Activated CD4-positive, alpha-beta T cell treated with anti-CD3 and anti-CD28 coated beads for 1 hour (primary cell): ENCODE measurements around the gene DPP10.
"Not testable (repeated sequence)": the region's sequence is repeated elsewhere in the genome, so short reads cannot be mapped to it uniquely, and the experiment has no call there.

Experiments
- DNase-seq: peaks from one replicate; pipeline ENCODE4 v3.0.0-alpha.2; 2020

The DPP10 gene

DNA sequence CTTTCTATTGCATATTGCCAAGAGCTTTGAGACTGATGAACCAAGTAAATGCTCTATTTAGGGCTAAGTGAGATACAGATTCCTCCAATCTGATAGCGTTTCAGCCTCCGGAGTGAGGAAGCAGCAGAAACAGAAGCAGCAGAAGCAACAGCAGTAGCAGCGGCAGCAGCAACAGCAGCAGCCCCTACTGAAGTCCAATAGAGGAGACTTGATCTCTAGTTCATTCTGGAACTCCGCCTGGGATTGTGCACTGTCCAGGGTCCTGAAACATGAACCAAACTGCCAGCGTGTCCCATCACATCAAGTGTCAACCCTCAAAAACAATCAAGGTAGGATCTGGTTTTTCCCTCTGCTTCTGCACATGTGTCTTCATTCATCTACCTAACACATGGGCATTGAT is at the start of gene DPP10:
Gene DPP10 (plus strand): TSS at position 132 of the 400 bp plus-strand sequence.
- no peak for DNase-seq

DNA sequence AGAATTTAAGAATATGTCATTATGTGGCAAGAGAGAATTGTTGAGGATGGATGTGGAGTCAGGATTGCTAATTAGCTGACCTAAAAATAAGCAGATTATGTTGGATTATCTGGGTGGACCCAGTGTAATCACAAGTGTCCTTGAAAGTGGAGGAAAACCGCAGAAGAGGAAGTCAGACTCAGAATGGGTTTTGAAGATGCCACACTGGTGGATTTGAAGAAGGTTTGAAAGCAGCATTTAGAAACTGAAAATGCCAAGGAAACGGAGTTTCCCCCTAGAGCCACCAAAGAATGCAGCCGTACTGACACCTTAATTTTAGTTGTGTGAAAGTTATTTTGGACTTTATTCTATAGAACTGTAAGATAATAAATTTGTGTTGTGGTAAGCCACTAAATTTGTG is 41.6 kb upstream of the DPP10 start:
- DNase-seq: no peak

DNA sequence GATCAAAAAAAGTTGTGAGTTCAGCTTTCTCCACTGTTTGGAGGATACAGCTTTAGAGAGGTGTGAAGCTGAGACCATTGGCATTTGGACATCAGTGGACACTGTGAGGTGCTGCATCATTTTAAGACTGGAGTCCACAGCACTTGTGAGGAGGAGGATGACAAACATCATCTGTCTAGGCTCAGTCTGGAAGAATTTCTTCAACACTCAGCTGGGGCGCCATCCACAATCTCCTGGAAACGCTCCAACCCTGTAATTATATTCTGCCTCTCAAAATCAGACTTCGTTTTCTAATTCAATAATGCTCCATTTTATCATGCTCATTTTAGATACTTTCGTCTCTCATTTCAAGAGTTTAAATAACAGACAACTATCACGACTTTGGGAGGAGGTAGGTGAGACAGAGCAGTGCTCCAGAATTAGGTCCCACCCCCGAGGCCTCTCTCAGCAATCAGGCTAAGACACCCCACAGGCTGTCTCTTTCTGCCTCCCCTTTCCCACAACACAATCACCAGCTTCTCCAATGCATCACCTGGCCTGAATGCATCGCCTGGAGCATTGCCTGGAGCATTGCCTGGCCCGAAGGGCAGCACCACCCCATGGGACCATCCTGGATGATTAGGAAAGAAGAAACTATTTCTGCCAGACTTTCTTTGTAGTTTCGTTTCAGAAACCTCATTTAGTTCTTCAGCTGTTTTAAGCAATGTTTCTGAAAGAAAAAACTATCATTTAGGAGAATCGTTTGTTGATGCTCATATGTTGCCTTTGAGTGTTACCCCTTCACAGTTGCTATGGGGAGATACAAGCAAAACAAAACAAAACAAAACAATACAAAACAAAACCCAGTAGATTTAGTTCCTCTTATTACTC is 37.0 kb upstream of the DPP10 start:
- DNase-seq: no peak

DNA sequence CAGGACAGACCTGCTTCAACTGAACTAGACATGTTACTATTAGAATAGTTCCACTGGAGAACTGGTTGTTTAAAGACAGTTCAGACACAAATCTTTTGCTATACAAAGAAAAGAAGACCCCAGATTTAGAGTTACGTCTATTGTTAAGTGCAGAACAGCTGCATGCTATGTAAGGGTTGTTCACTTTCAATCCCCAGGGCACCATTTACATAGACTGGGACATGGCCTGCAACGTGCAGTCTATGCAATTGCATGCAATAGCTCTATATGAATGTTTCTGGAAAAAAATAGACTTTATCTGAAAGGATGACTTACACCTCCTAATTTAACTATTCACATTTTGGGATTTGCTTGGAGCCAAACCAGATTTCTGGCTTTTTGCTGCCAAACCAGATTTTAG is 36.1 kb upstream of the DPP10 start:
- no peak for DNase-seq

DNA sequence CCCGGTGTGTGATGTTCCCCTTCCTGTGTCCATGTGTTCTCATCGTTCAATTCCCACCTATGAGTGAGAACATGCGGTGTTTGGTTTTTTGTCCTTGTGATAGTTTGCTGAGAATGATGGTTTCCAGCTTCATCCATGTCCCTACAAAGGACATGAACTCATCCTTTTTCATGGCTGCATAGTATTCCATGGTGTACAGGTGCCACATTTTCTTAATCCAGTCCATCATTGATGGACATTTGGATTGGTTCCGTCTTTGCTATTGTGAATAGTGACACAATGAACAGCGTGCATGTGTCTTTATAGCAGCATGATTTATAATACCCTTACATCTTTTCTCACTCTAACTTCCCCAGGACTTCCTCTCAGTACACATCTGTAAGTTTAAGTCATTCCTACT is 35.1 kb upstream of the DPP10 start:
- not testable (repeated sequence) for DNase-seq

DNA sequence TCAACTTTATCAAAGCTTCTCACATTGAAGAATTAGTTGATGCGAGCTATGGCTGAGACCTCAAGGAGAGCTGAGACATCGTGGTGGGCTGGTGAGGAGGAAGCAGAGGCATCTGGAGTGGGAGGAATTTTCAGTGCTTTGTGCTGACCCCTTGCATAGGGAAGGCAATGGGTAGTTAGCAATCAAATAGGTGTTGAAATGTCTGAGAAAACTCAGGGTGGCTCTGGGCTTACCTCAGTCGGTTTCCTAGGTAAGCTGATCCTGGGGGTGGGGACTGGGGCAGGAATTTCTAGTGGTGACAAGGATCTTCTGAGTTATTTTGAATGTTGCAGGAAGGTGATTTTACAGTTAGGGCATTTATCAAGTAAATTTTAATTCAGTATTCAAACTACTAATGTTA is 20.7 kb upstream of the DPP10 start:
- DNase-seq: no peak

DNA sequence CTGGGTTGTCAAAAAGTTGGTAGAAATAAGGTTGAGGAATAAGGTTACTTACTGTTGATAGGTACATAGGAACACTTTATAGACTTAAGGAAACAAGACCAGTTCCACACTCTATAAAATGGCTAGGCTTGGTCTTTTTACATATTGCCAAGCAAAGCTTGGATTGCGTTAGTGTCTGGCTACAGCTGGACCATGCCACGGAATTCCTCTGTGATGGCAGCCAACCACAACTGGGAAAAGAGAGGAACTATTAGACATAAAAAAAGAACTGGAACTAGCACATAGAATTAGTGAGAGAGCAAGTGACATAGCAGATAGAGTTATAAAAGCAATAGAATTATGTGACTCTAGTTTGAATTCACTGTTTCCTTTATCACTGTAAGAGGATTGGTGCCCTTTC is 17.7 kb upstream of the DPP10 start:
- no peak for DNase-seq

DNA sequence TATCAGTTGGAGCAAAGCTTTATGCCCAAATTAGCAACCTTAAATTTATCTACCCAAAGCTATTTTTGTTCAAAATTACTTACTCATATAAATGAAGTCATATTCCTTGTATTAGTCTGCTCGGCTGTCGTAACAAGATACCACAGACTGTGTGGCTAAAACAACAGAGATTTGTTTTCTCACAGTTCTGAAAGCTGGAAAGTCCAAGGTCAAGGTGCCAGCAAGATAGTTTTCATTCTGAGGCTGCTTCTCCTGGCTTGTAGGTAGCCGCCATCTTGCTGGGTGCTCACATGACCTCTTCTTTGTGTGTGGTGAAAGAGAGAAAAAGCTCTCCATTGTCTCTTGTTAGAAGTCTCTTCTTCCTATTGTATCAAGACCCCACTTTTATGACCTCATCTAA is 15.7 kb upstream of the DPP10 start:
- DNase-seq: no peak

DNA sequence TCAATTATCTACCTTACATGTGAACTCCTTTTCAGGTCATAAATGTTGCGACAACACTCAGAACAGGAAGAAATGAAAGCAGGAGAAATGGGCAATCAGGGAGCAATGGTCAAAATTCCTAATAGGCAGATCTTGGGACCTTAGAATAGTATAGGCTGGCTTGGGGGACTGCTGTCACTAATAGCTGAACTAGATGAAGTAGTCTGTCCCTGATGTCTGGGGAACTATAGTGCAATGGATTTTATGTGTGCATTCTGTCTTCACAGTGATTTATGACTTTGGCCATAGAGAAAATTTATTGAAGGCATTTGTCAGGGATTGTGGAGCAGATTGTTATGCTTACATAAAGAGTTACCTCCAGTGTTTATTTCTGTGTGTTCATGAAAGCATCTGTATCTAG is 6.1 kb upstream of the DPP10 start:
- DNase-seq: no peak

DNA sequence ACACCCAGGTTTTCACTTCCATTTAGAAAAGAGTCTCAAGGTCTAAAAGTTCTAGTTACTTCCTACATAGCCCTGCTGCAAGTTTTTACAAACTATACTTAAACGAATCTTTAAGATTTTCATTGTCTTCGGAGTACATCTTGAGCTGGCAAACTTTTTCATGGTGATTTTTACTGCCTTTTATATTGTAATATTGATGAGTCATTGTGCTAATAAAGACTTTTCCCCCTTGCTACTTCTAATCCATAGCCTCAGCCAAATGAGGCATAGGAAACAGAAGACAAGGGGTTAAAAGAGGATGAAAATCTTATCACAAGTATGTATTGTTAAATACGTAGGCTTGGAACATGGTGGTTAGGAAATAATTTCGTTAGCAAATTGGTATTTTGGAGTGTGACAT is 4.1 kb downstream of the DPP10 start:
- DNase-seq: no peak

DNA sequence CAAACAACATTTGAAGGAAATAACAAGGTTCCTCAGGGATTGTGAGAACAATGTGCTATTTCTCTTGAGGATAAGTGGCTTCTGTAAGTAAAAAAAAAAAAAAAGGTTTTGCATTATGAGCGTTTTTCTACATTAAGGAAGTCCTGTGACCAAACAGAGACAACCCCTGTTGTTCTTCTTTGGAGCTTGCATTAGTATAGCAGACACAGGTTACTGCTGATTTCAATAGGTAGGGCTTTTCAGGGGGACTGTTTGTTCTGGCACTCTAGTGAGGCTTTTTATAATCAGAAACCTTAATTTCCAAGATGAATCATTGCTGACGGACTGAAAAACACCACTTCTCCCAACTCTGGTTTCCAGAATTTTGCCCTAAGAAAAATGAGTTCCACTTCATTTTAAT is 8.2 kb downstream of the DPP10 start:
- DNase-seq: no peak

DNA sequence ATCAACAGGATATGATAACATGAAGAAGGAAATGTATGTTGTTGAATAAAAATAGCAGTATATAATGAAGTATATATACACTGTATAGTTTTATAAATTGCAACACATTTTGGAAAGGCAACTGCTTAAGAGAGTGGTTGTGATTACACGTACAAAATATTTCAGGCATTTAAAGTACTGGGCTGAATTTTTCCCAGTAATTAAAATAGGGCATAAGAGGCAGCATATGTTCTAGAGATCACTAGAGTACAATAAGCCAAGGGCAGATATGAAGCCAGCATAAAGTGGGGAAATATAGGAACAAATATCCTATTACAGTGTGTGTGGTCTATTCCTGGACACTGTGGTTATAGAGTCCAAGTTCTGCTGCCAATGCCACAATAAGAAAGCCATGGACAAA is 14.1 kb downstream of the DPP10 start:
- DNase-seq: no peak

DNA sequence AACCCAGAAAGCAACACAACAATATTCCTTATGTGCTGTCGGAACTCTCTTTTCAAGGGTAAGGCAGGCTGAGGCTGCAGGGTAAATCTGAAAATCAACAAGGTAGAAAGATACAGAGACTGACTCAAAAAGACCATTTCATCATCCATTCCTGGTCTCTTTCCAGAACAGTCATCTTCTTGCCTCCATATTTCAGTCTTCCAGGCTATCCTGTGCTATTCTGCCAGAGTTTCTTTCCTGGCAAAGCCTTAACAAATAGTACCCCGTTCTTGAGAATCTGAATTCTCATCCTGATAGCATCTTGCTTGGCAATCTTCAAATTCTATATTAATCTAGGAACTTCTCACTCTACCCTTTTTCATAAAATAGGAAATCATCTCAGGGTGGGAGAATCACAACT is 15.5 kb downstream of the DPP10 start:
- DNase-seq: no peak

DNA sequence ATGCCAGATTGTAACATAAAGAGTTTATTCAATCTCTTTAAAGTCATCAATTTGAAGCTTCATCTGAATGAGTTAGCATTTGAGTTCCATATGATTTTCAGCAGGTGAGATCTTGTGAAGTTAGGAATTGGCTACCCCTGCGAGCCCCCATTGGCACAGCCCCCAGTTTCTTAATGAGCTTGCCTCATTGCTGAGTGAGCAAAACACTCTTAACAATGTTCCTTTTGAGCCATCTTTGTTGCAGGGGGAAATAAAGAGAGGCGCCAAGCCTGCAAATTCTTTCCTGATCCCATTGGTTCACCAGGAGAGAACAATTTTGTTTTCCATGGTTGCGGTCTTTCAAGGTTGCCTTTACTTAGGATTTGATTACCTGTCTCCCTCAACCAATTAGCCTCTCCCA is 18.7 kb downstream of the DPP10 start:
- DNase-seq: no peak

DNA sequence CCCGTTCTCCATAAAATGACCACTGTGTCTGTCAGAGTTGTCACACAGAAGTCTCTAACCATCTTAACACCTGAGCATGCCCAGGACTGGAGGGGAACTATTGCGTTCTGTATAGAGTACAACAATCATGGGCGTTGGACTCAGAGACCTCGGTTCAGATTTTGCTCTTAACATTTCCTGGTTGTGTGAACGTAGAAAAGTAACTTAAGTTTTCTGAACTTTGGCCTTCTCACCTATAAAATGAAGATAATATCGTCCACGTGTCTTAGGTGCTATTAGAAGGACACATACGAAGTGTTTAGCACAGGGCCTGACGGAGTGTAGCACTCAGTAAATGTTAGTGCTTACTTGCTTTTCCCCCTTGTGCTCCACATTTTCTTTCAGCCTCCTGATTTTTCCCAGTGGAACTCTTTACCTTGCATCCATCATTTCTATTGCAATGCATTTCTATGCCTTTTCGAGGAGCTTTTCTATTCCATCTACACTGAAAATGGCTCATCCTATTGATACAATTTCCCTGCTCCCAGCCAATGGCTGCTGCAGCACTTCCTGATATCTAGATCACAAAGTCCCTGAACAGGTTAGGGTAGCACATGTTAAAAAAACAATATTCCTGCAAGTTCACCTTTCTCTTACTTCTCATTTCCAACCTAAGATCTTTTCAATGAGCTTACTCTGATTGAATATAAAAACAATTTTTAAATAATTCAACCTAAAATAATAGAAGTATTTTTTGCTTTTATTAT is 22.7 kb downstream of the DPP10 start:
- DNase-seq: no peak

DNA sequence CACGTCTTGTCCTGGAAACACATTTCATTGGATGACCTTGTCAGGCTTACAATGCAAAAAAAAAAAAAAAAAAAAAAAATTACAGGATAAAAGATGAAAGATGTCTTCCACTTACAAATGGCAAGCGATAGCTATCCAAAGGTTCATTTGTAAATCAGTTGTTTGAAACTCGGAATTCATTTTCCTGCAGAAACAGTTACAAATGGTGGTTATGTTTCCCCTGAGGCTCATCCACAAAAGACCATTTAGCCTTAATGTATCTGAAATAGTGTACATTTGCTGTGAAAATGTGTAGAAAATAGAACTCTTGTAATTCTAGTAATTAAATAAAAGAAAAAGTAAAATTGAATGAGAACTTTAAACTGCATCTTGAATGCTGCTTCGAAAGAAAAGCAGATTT is 25.9 kb downstream of the DPP10 start:
- no peak for DNase-seq

DNA sequence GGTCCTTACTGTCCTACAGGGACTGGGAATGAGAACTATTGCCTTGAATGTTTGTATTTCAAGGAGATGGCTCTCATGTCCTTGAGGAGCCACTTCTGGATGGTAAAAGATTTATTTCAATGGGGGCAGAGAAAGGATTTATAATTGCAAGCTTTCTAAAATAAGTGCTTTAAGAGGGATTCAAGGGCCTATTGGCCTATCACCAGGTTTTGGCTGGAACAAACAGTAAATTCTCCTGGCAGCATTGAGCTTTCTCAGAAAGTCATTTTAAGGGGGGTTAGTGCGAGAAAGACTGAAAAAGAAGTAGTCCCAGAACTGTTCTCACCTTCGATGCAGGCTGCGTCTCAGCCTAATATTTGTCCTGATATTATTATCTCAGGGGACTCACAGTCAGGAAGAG is 29.8 kb downstream of the DPP10 start:
- no peak for DNase-seq

DNA sequence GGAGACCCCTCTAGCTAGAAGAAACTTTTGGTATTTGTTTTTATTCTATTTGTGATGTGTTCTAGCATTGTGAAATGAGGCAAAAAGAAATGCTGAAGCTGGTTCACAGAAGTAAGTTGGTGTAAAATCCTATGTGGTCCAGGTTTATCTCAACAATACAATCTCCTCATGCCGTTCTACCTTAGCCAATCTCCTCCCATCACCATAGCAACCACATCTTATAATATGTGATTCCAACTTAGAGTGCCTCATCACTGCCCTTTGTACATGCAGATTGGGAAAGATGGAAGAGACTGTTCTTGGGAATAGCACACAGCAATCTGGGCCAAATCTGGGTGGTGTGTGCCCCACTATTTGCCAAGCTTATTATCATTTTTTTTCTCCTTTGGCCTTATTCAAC is 30.3 kb downstream of the DPP10 start:
- DNase-seq: no peak

DNA sequence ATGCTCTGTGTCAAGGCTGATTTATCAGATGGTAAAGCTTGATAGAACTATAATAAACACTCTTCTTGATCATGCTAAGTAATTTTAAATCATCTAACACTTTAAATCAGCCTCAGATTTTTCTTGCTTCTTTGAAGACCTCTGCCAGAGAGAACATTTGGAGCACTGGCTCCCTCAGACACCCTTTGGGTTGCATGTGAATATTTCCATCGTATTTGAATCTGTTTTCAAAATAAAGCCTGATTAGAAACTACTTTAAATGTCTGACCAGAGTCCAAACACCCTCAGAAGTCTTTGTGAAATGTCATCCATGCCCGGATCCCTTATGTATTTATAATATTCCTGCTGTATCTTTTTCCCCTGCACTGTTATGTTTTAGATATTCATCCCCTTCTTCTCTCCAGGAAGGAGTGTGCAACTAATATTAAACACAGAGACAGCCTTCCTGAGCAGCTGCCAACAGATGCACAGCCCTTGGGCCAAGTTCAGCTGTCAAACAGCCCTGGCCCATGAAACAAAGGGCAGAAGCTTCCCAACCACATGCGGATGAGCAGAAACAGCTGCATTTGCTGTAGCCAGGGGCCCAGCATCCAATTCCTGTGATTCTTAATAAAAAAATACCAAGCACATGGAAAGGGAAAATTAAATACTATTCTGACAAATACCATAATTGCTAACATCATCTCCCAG is 46.5 kb downstream of the DPP10 start:
- no peak for DNase-seq

DNA sequence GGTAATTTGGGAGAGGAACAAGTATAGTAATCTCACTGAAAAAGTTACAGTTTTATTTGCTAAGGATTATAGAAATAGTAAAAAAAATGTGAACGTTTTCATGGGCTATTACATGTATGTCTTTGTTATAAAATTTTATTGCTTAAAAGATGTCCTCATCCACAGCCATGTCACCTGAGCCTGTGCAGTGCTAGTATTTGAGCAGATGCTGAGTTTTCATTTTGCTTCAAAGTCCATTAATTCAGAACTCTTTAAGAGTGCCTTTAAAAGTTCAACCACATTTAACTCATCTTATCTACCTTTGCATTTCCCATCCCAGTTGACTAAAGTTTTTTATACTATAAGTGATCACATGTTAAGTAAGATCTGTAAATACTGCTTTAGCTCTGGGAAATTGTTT is 52.6 kb downstream of the DPP10 start:
- DNase-seq: no peak

DNA sequence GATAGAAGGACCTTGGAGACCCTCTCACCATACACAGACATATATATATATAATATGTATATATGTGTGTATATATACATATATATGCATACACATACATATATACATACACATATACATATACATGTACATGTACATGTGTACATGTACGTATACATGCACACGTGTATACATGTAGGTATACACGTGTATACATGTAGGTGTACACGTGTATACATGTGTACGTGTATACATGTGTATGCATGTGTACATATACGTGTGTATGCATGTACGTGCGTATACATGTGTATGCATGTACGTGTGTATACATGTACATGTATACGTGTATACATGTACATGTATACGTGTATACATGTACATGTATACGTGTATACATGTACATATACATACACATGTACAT is 54.5 kb downstream of the DPP10 start:
- DNase-seq: no peak

DNA sequence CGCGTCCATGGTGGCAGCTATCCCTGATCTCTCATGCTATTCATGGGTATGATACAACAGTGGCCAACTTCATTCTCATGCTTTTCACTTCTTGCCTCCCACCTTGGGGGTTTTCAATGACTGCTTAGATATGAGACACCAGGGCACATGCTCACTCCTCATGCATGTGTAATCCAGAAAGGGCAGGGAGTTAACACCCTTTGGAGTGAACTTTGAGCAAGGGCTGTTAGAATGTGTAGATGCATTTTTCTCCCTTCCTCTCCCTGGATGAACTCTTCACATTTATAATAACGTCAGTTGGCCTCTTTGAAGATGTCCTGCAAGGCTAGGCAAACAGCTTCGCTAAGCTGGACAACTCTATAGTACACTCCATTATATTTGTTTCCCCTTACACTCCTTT is 56.7 kb downstream of the DPP10 start:
- DNase-seq: no peak

DNA sequence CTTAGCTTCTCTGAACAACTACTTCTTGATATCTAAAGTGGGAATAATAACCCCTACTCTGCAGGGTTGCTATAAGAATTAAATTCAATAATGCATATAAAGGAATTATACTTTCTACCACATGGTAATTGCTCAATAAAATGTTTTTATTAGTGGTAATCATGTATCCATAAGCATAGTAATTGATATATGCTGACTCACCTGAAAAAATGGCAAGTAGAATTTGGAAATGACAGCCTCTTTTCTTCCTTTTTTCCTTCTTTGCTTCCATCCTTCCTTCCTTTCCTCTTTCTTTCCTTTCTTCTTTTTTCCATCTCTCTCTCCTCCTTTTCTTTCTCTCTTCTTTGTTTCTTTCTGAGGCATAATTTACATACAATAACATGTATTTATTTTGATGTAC is 65.3 kb downstream of the DPP10 start:
- DNase-seq: no peak

DNA sequence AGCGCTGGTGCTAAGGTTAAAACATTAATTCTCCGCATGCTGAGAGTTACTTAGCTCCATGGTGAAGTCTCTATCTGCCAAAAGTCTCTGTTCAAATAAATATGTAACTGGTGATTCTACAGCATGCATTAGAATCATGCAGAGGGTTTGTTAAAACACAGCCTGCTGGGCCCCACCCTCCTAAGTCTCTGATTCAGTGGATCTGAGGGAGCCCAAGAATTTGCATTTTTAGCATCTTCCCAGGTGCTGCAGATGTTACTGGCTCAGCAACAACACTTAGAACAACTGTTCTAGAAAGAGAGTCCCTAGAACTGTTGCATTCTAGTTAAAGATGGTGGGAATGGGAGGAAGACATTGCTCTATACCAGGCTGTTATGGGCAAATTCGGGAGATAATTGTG is 73.4 kb downstream of the DPP10 start:
- DNase-seq: no peak
